SK-N-SH treated with all-trans-retinoic acid at 6 μM for 48 hours (cell line): ENCODE data around the gene DEGS2.

Experiments
- ATAC-seq: fragments of 200-7000 bp; cut with Tn5 transposase; 3 replicates; pipeline ENCODE4 v1.9.1; 2020; ENCODE audit warnings: mild to moderate bottlenecking, moderate library complexity
- ARNTL ChIP-seq: fragments of 450-650 bp; formaldehyde crosslinking; IDR thresholded peaks from 2 replicates; pipeline ENCODE4 v1.5.0; 2020; ENCODE audit warnings: low read depth, mild to moderate bottlenecking, moderate library complexity, borderline replicate concordance
- CREB5 ChIP-seq: fragments of 250-450 bp; sonication (Bioruptor Pico); IDR thresholded peaks from 2 replicates; pipeline ENCODE4 v1.5.1; 2020; ENCODE audit warnings: low read depth, mild to moderate bottlenecking, moderate library complexity
- CSDC2 ChIP-seq: fragments of 250-450 bp; sonication (Bioruptor Pico); IDR thresholded peaks from 2 replicates; pipeline ENCODE4 v1.5.0; 2020; ENCODE audit warnings: mild to moderate bottlenecking, moderate library complexity
- ESRRG ChIP-seq: fragments of 250-450 bp; sonication (Bioruptor Pico); IDR thresholded peaks from 2 replicates; pipeline ENCODE4 v1.6.1; 2021; ENCODE audit warnings: mild to moderate bottlenecking
- GLIS3 ChIP-seq: fragments of 250-450 bp; sonication (Bioruptor Pico); IDR thresholded peaks from 2 replicates; pipeline ENCODE4 v1.5.0; 2020; ENCODE audit warnings: mild to moderate bottlenecking, moderate library complexity
- ISL1 ChIP-seq: fragments of 250-450 bp; sonication (Bioruptor Pico); IDR thresholded peaks from 2 replicates; pipeline ENCODE4 v2.1.2; 2022; ENCODE audit warnings: mild to moderate bottlenecking, moderate library complexity
- OSR1 ChIP-seq: fragments of 250-450 bp; sonication (Bioruptor Pico); IDR thresholded peaks from 2 replicates; pipeline ENCODE4 v1.8.0; 2022; ENCODE audit warnings: moderate library complexity, mild to moderate bottlenecking, inconsistent platforms
- PATZ1 ChIP-seq: fragments of 250-450 bp; sonication (Bioruptor Pico); IDR thresholded peaks from 2 replicates; pipeline ENCODE4 v1.8.0; 2020; ENCODE audit warnings: mild to moderate bottlenecking, moderate library complexity, borderline replicate concordance
- POU6F1 ChIP-seq: fragments of 250-450 bp; sonication (Bioruptor Pico); IDR thresholded peaks from 2 replicates; pipeline ENCODE4 v1.8.0; 2021; ENCODE audit warnings: low read depth, mild to moderate bottlenecking, moderate library complexity, borderline replicate concordance
- PPARA ChIP-seq: fragments of 250-450 bp; sonication (Bioruptor Pico); IDR thresholded peaks from 2 replicates; pipeline ENCODE4 v1.5.0; 2020; ENCODE audit warnings: mild to moderate bottlenecking, borderline replicate concordance
- RARB ChIP-seq: fragments of 250-450 bp; sonication (Bioruptor Pico); IDR thresholded peaks from 2 replicates; pipeline ENCODE4 v1.8.0; 2021; ENCODE audit warnings: mild to moderate bottlenecking, moderate library complexity
- SNAI2 ChIP-seq: fragments of 250-450 bp; sonication (Bioruptor Pico); IDR thresholded peaks from 2 replicates; pipeline ENCODE4 v1.5.0; 2020; ENCODE audit warnings: mild to moderate bottlenecking, moderate library complexity
- TCF4 ChIP-seq: fragments of 250-450 bp; sonication (Bioruptor Pico); IDR thresholded peaks from 2 replicates; pipeline ENCODE4 v1.8.0; 2021; ENCODE audit warnings: mild to moderate bottlenecking, moderate library complexity, borderline replicate concordance
- TOX ChIP-seq: fragments of 250-450 bp; sonication (Bioruptor Pico); IDR thresholded peaks from 2 replicates; pipeline ENCODE4 v1.8.0; 2021; ENCODE audit warnings: mild to moderate bottlenecking, moderate library complexity, borderline replicate concordance
- TSHZ2 ChIP-seq: fragments of 250-450 bp; sonication (Bioruptor Pico); IDR thresholded peaks from 2 replicates; pipeline ENCODE4 v1.5.0; 2020; ENCODE audit warnings: mild to moderate bottlenecking, moderate library complexity
- ZFP3 ChIP-seq: fragments of 250-450 bp; sonication (Bioruptor Pico); IDR thresholded peaks from 2 replicates; pipeline ENCODE4 v1.5.0; 2020; ENCODE audit warnings: mild to moderate bottlenecking, moderate library complexity
- ZFP30 ChIP-seq: fragments of 450-650 bp; formaldehyde crosslinking; IDR thresholded peaks from 2 replicates; pipeline ENCODE4 v1.5.0; 2022; ENCODE audit warnings: mild to moderate bottlenecking, moderate library complexity
- ZNF565 ChIP-seq: fragments of 450-650 bp; formaldehyde crosslinking; conservative IDR thresholded peaks from 2 replicates; pipeline ENCODE4 v1.5.0; 2020; ENCODE audit warnings: low read depth, mild to moderate bottlenecking, moderate library complexity
- ZNF70 ChIP-seq: fragments of 450-650 bp; formaldehyde crosslinking; IDR thresholded peaks from 2 replicates; pipeline ENCODE4 v1.5.0; 2020; ENCODE audit warnings: mild to moderate bottlenecking, moderate library complexity
- ZNF8 ChIP-seq: fragments of 450-650 bp; formaldehyde crosslinking; IDR thresholded peaks from 2 replicates; pipeline ENCODE4 v1.5.0; 2020; ENCODE audit warnings: mild to moderate bottlenecking, moderate library complexity

DEGS2 gene

GRCh38 chr14:100144996-100145646, 14.3 kb downstream of the DEGS2 start (continued):
- TF ChIP-seq PATZ1 = no peak
- TF ChIP-seq RARB = no peak
- no peak for TF ChIP-seq ESRRG (CRISPR knock-in tag)
- TF ChIP-seq ZFP3 = no peak
- no peak for TF ChIP-seq ZFP30 (CRISPR knock-in tag)
- TF ChIP-seq, all 23 proteins: peak for 0

GRCh38 chr14:100144645-100144995, 14.8 kb downstream of the DEGS2 start:
- TF ChIP-seq OSR1 (CRISPR knock-in tag) = no peak
- no peak for TF ChIP-seq ZFP30 (CRISPR knock-in tag)
- TF ChIP-seq PPARA = no peak
- no peak for TF ChIP-seq ZNF70 (CRISPR knock-in tag)
- no peak for TF ChIP-seq PATZ1
- no peak for ATAC-seq

GRCh38 chr14:100143934-100144333, 15.5 kb downstream of the DEGS2 start:
- ATAC-seq = no peak
- TF ChIP-seq CREB5 (CRISPR knock-in tag) (no peak), RARB (no peak), TCF4 (CRISPR knock-in tag) (no peak), ARNTL (CRISPR knock-in tag) (no peak), TSHZ2 (CRISPR knock-in tag) (no peak), POU6F1 (CRISPR knock-in tag) (no peak)
- TF ChIP-seq, all 23 proteins: peak for 0

- no peak for ATAC-seq
- no peak for TF ChIP-seq CSDC2 (CRISPR knock-in tag)
- no peak for TF ChIP-seq PATZ1
- no peak for TF ChIP-seq RARB
- no peak for TF ChIP-seq ZFP30 (CRISPR knock-in tag)
- no peak for TF ChIP-seq SNAI2
- no peak for TF ChIP-seq ZNF8 (CRISPR knock-in tag)
- TF ChIP-seq ZNF70 (CRISPR knock-in tag) = no peak
- TF ChIP-seq ZNF565 (CRISPR knock-in tag) = no peak
- TF ChIP-seq TOX (CRISPR knock-in tag) = no peak
- TF ChIP-seq ISL1 (CRISPR knock-in tag) = no peak
- no peak for TF ChIP-seq GLIS3 (CRISPR knock-in tag)
These were observed 15.9 kb downstream of the DEGS2 start for GRCh38 chr14:100143523-100143922.
